Measurements from ENCODE around the gene OAS2.

The OAS2 gene

GRCh38 chr12:113058553-113058952 is 80.2 kb downstream of the OAS2 start:
- no peak for DNase-seq (ENCODE audit: low read depth in 2 of 2)

- DNase-seq (ENCODE audit: low read depth in 2 of 2) = no peak
These were observed 80.8 kb downstream of the OAS2 start for GRCh38 chr12:113059071-113059595.

- no peak for DNase-seq (ENCODE audit: low read depth in 2 of 2)
These were observed 82.1 kb downstream of the OAS2 start for GRCh38 chr12:113060336-113060960.

- DNase-seq (ENCODE audit: low read depth in 2 of 2) = no peak
These were observed 82.9 kb downstream of the OAS2 start for GRCh38 chr12:113061061-113061694.

Measured in stimulated activated CD8-positive, alpha-beta memory T cell treated with anti-CD3 and anti-CD28 coated beads, Interleukin-15, amount 100 ng/mL, for 4 hours (primary cell).